ENCODE measurements around the gene GPRC5B.

Gene GPRC5B

GRCh38 chr16:19901164-19901563 is 16.5 kb upstream of the GPRC5B start:
- Histone ChIP-seq H3K9me3 (ENCODE audit: severe bottlenecking) (peaks cover 3% of the 10 kb centered on the region), H3K27ac (no peak overlapping the region), H3K27me3 (ENCODE audit: insufficient read depth, low read depth, severe bottlenecking) (peaks cover 16% of the 10 kb centered on the region), H3K4me3 (ENCODE audit: low read depth, low read length) (no peak overlapping the region), H3K36me3 (no peaks in the 10 kb centered on the region)
- no peak for DNase-seq
- TF ChIP-seq CTCF (IDR thresholded peaks at IDR 0.05; ENCODE audit: low read depth, low read length), result no peak

GRCh38 chr16:19899605-19899955 is 14.9 kb upstream of the GPRC5B start:
- Histone ChIP-seq H3K4me3 (ENCODE audit: low read depth, low read length) (no peak overlapping the region), H3K36me3 (no peaks in the 10 kb centered on the region), H3K27me3 (ENCODE audit: insufficient read depth, low read depth, severe bottlenecking) (peaks cover 16% of the 10 kb centered on the region), H3K9me3 (ENCODE audit: severe bottlenecking) (peaks cover 3% of the 10 kb centered on the region), H3K27ac (no peak overlapping the region)
- no peak for DNase-seq
- TF ChIP-seq CTCF (IDR thresholded peaks at IDR 0.05; ENCODE audit: low read depth, low read length), result no peak

- peak; percentile 63 for DNase-seq
- peak; percentile 75 for TF ChIP-seq CTCF (IDR thresholded peaks at IDR 0.05; ENCODE audit: low read depth, low read length)
- peaks cover 13% of the 10 kb centered on the region for H3K27me3 ChIP-seq (ENCODE audit: insufficient read depth, low read depth, severe bottlenecking)
- peaks cover 5% of the 10 kb centered on the region for H3K9me3 ChIP-seq (ENCODE audit: severe bottlenecking)
- no peak overlapping the region for H3K27ac ChIP-seq
- no peak overlapping the region for H3K4me3 ChIP-seq (ENCODE audit: low read depth, low read length)
- H3K36me3 ChIP-seq, result no peaks in the 10 kb centered on the region
These were observed 14.4 kb upstream of the GPRC5B start for GRCh38 chr16:19898924-19899604.

- Histone ChIP-seq H3K27me3 (ENCODE audit: insufficient read depth, low read depth, severe bottlenecking) (peaks cover 12% of the 10 kb centered on the region), H3K27ac (no peak overlapping the region), H3K4me3 (ENCODE audit: low read depth, low read length) (no peak overlapping the region), H3K9me3 (ENCODE audit: severe bottlenecking) (peaks cover 5% of the 10 kb centered on the region), H3K36me3 (no peaks in the 10 kb centered on the region)
- TF ChIP-seq CTCF (IDR thresholded peaks at IDR 0.05; ENCODE audit: low read depth, low read length), result no peak
- no peak for DNase-seq
These were observed 13.5 kb upstream of the GPRC5B start for GRCh38 chr16:19898166-19898565.

- no peak for TF ChIP-seq CTCF (IDR thresholded peaks at IDR 0.05; ENCODE audit: low read depth, low read length)
- DNase-seq, result no peak
- H3K9me3 ChIP-seq (ENCODE audit: severe bottlenecking), result peaks cover 3% of the 10 kb centered on the region
- H3K36me3 ChIP-seq, result no peaks in the 10 kb centered on the region
- no peak overlapping the region for H3K4me3 ChIP-seq (ENCODE audit: low read depth, low read length)
- H3K27ac ChIP-seq, result no peak overlapping the region
- peaks cover 12% of the 10 kb centered on the region for H3K27me3 ChIP-seq (ENCODE audit: insufficient read depth, low read depth, severe bottlenecking)
These were observed 12.3 kb upstream of the GPRC5B start for GRCh38 chr16:19896951-19897350.

GRCh38 chr16:19894586-19894985 is 9.9 kb upstream of the GPRC5B start:
- Histone ChIP-seq H3K4me3 (ENCODE audit: low read depth, low read length) (no peak overlapping the region), H3K27me3 (ENCODE audit: insufficient read depth, low read depth, severe bottlenecking) (peaks cover 8% of the 10 kb centered on the region), H3K27ac (no peak overlapping the region), H3K36me3 (no peaks in the 10 kb centered on the region), H3K9me3 (ENCODE audit: severe bottlenecking) (peaks cover 3% of the 10 kb centered on the region)
- no peak for TF ChIP-seq CTCF (IDR thresholded peaks at IDR 0.05; ENCODE audit: low read depth, low read length)
- no peak for DNase-seq

Measured in WERI-Rb-1 (cell line).